ENCODE data around the gene COPZ1. TPM values are rescaled to one million over a fixed set of nuclear protein-coding genes. Genes with fewer than 3 reads are reported as not detected.

COPZ1 gene
- total and polyA plus RNA-seq, 9 of the 15 experiments (the other 6 are each of a cell fraction or from before 2014, with no cell fraction given), result 137 to 487 (median 233) TPM

- CTCF ChIA-PET (ENCODE audit: low intra/inter-chr PET ratio), result interaction anchor here (2.4 to 3.8 kb wide), 2 partner anchors 9 to 41 kb away, joined by 16 to 50 read pairs; no protein-coding TSS in a partner anchor
- intact Hi-C loops (cut with micrococcal nuclease), result no loop called here
These were observed 53.0 kb downstream of the COPZ1 start for GRCh38 chr12:54377797-54378515.

DNA sequence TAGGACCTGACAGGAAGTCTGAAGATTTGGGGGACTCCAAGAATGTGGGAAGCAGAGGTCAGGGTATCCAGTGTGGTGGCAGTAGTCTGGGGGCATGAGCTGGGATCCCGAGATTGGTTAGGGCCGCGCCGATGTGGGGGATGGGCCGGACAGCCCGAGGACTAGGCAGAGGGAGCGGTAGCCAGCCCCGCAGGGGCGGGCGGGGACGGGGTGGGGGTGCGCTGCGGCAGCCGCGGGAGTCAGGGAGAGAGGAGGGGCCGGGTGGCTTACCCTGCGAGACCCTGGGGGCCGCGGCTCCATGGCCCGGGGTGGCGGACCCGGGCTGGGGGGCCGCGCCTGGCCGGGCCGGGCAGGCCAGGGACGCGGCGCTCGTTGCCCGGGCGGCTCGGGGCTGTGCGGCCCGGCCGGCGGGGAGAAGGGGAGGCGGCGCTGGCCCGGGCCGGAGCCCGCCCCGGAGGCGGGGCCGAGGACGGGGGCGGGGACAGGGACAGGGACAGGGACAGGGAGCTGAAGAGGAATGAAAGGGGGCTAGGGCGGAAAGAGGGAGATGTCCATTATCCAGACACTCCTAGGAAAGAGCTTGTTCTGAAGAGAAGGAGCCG is 54.0 kb downstream of the COPZ1 start:
- peaks cover 8% of the 10 kb centered on the region for H3K9me1 ChIP-seq (ENCODE audit: control insufficient read depth, insufficient read depth, low read length)
- peak overlapping the region; percentile 1 to 86; a peak in 3 of 4 replicates for H3K9ac ChIP-seq (ENCODE audit: insufficient read depth in 1 of 2, low read depth in 2 of 2, low read length in 2 of 2)
- WGBS (ENCODE audit: insufficient coverage, low coverage, missing lambda C conversion rate), result under 1% methylated on average over 23 of the region's 49 CpGs
- H3K4me1 ChIP-seq (replicated peaks in 1 of 2; ENCODE audit: control insufficient read depth in 2 of 2, insufficient read depth in 2 of 2, low read length in 2 of 2), result peaks cover 43 to 48% of the 10 kb centered on the region in 2 experiments; a peak in 4 of 5 replicates
- no peaks in the 10 kb centered on the region for H3K9me3 ChIP-seq (replicated peaks; ENCODE audit: control insufficient read depth, insufficient read depth, low read depth, low read length)
- peaks cover 89% of the 10 kb centered on the region for H3K36me3 ChIP-seq (ENCODE audit: control insufficient read depth, insufficient read depth, low read length)
- BruUV-seq (replicated peaks), result no TSS peak
- H3K27ac ChIP-seq (ENCODE audit: extremely low read depth, low read depth, low read length), result peak overlapping the region; percentile 22; the same call in 2 of the 3 replicates
- ATAC-seq (peak; percentile 96), FAIRE-seq (no peak), DNase-seq (ENCODE audit: extremely low read depth in 1 of 4, low spot score in 3 of 4) (peak; percentile 82 to 87 (median 86))
- ChIA-PET CTCF (ENCODE audit: low intra/inter-chr PET ratio) (interaction anchor here (0.7 to 3.8 kb wide), 12 partner anchors 10 to 394 kb away, joined by 3 to 50 read pairs (median 8); partner anchors contain the start of genes COPZ1 and HOXC10), POLR2A (interaction anchor here (0.8 to 1.7 kb wide), 8 partner anchors 9 to 172 kb away, joined by 3 to 11 read pairs (median 5); no protein-coding TSS in a partner anchor)
- in situ Hi-C loops (cut with MboI), result no loop called here
- H2AFZ ChIP-seq (ENCODE audit: low read depth, low read length), result no peak overlapping the region
- H3K4me2 ChIP-seq (ENCODE audit: insufficient read depth, low read length), result peak overlapping the region; percentile 84
- no peaks in the 10 kb centered on the region for H3K27me3 ChIP-seq (ENCODE audit: control insufficient read depth in 2 of 2, insufficient read depth in 2 of 2, low read length in 2 of 2)
- peaks cover 12% of the 10 kb centered on the region for H4K20me1 ChIP-seq (replicated peaks; ENCODE audit: control insufficient read depth, insufficient read depth, low read length)
- intact Hi-C loops (cut with micrococcal nuclease), result loop anchor here (1.0 kb wide), 2 partner anchors 10 to 15 kb away; no protein-coding TSS in a partner anchor
- peaks cover 54% of the 10 kb centered on the region for H3K79me2 ChIP-seq (ENCODE audit: control insufficient read depth, insufficient read depth, low read length)
- H3K4me3 ChIP-seq, result peak overlapping the region; percentile 36
- TF ChIP-seq MTF1 (CRISPR knock-in tag; IDR thresholded peaks at IDR 0.05; ENCODE audit: borderline replicate concordance) (no peak), ZNF143 (CRISPR knock-in tag; IDR thresholded peaks at IDR 0.05) (no peak), YY1 (IDR thresholded peaks at IDR 0.05; ENCODE audit: borderline replicate concordance in 1 of 3, control insufficient read depth in 1 of 3, extremely low read depth in 1 of 3, insufficient read depth in 3 of 3, insufficient read length in 1 of 3, insufficient replicate concordance in 2 of 3, low read depth in 1 of 3, low read length in 2 of 3) (no peak), GATAD2B (IDR thresholded peaks at IDR 0.05; ENCODE audit: borderline replicate concordance) (0 out of 2 replicates have a peak, but pooled peaks have one; percentile 31), TRIM28 (IDR thresholded peaks at IDR 0.05) (no peak), SRF (CRISPR knock-in tag; IDR thresholded peaks at IDR 0.05) (no peak), PRMT5 (CRISPR knock-in tag; IDR thresholded peaks at IDR 0.05) (no peak)
- TF ChIP-seq, protein P1, sequence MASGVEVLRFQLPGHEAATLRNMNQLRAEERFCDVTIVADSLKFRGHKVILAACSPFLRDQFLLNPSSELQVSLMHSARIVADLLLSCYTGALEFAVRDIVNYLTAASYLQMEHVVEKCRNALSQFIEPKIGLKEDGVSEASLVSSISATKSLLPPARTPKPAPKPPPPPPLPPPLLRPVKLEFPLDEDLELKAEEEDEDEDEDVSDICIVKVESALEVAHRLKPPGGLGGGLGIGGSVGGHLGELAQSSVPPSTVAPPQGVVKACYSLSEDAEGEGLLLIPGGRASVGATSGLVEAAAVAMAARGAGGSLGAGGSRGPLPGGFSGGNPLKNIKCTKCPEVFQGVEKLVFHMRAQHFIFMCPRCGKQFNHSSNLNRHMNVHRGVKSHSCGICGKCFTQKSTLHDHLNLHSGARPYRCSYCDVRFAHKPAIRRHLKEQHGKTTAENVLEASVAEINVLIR (CRISPR knock-in tag; IDR thresholded peaks at IDR 0.05), result no peak

More at GRCh38 chr12:54377797-54378515, 53.0 kb downstream of the COPZ1 start:
- Histone ChIP-seq H3K4me3 (no peak overlapping the region), H3K27me3 (ENCODE audit: control insufficient read depth in 2 of 2, insufficient read depth in 2 of 2, low read length in 2 of 2) (no peaks in the 10 kb centered on the region), H3K79me2 (ENCODE audit: control insufficient read depth, insufficient read depth, low read length) (peaks cover 48% of the 10 kb centered on the region), H3K4me2 (ENCODE audit: insufficient read depth, low read length) (no peak overlapping the region), H2AFZ (ENCODE audit: low read depth, low read length) (no peak overlapping the region), H3K9me1 (ENCODE audit: control insufficient read depth, insufficient read depth, low read length) (peaks cover 8% of the 10 kb centered on the region), H3K4me1 (replicated peaks in 1 of 2; ENCODE audit: control insufficient read depth in 2 of 2, insufficient read depth in 2 of 2, low read length in 2 of 2) (peaks cover 40 to 47% of the 10 kb centered on the region in 2 experiments; a peak in 4 of 5 replicates), H3K27ac (ENCODE audit: extremely low read depth, low read depth, low read length) (no peak overlapping the region), H3K36me3 (ENCODE audit: control insufficient read depth, insufficient read depth, low read length) (peaks cover 90% of the 10 kb centered on the region), H3K9ac (ENCODE audit: insufficient read depth in 1 of 2, low read depth in 2 of 2, low read length in 2 of 2) (peak overlapping the region in 1 of 2 experiments; percentile 72; a peak in 1 of 4 replicates), H3K9me3 (replicated peaks; ENCODE audit: control insufficient read depth, insufficient read depth, low read depth, low read length) (no peaks in the 10 kb centered on the region), H4K20me1 (replicated peaks; ENCODE audit: control insufficient read depth, insufficient read depth, low read length) (peaks cover 12% of the 10 kb centered on the region)
- 0 out of 2 replicates have a peak, but pooled peaks have one; percentile 2 for TF ChIP-seq RBFOX2 (IDR thresholded peaks at IDR 0.05; ENCODE audit: low read depth, low read length)
- TF ChIP-seq TEAD2 (tag; IDR thresholded peaks at IDR 0.05), result no peak
- ATAC-seq (no peak), DNase-seq (ENCODE audit: extremely low read depth in 1 of 4, low spot score in 3 of 4) (no peak), FAIRE-seq (no peak)
- in situ Hi-C loops (cut with MboI), result no loop called here
- BruUV-seq (replicated peaks), result no TSS peak
- 86% methylated on average over 5 of the region's 6 CpGs for WGBS (ENCODE audit: insufficient coverage, low coverage, missing lambda C conversion rate)
- POLR2A ChIA-PET, result no interaction called here
